ENCODE data around the gene PDCD4.

PDCD4 gene

GRCh38 chr10:110867807-110868465, 3.8 kb upstream of the PDCD4 start:
- DNase-seq (ENCODE audit: low spot score) = no peak
- TF ChIP-seq CTCF (IDR thresholded peaks at IDR 0.05; ENCODE audit: extremely low read depth, missing control alignments) = no peak

- no peak for DNase-seq (ENCODE audit: low spot score)
- TF ChIP-seq CTCF (IDR thresholded peaks at IDR 0.05; ENCODE audit: extremely low read depth, missing control alignments) = no peak
Measured at GRCh38 chr10:110868981-110869380, 2.7 kb upstream of the PDCD4 start.

- TF ChIP-seq CTCF (IDR thresholded peaks at IDR 0.05; ENCODE audit: extremely low read depth, missing control alignments) = no peak
- DNase-seq (ENCODE audit: low spot score) = no peak
Measured at GRCh38 chr10:110870823-110871297, 868 bp upstream of the PDCD4 start.

- peak; percentile 59 for DNase-seq (ENCODE audit: low spot score)
- TF ChIP-seq CTCF (IDR thresholded peaks at IDR 0.05; ENCODE audit: extremely low read depth, missing control alignments) = no peak
Measured at GRCh38 chr10:110872145-110872983, 636 bp downstream of the PDCD4 start.

GRCh38 chr10:110872984-110873923, 1.5 kb downstream of the PDCD4 start:
- DNase-seq (ENCODE audit: low spot score) = no peak
- TF ChIP-seq CTCF (IDR thresholded peaks at IDR 0.05; ENCODE audit: extremely low read depth, missing control alignments) = no peak

GRCh38 chr10:110873951-110874350, 2.2 kb downstream of the PDCD4 start:
- TF ChIP-seq CTCF (IDR thresholded peaks at IDR 0.05; ENCODE audit: extremely low read depth, missing control alignments) = no peak
- DNase-seq (ENCODE audit: low spot score) = no peak

Measured in GM20000 (cell line).